Endodermal cell (in vitro differentiated cells): ENCODE measurements around the gene CYP3A7. TPM values are rescaled to one million over a fixed set of nuclear protein-coding genes. Genes with fewer than 3 reads are reported as not detected.

ENCODE experiments used
- DNase-seq: peaks from one replicate; pipeline ENCODE4 v3.0.0-alpha.2; 2017
- H3K27ac ChIP-seq: 2 replicates; pipeline ENCODE4 v1.5.1; 2013; ENCODE audit warnings: mild to moderate bottlenecking, low read depth, low read length, moderate library complexity
- H3K27me3 ChIP-seq: 2 replicates; pipeline ENCODE4 v1.6.1; 2013; ENCODE audit warnings: mild to moderate bottlenecking, low read length, moderate library complexity; ENCODE audit not compliant: insufficient read depth, control insufficient read depth, poor library complexity, severe bottlenecking
- H3K36me3 ChIP-seq: 2 replicates; pipeline ENCODE4 v1.7.0; 2013; ENCODE audit warnings: mild to moderate bottlenecking, low read length, moderate library complexity; ENCODE audit not compliant: control insufficient read depth, insufficient read depth
- H3K4me1 ChIP-seq: one replicate; pipeline ENCODE4 v1.7.0; 2013; ENCODE audit warnings: low read length; ENCODE audit not compliant: control insufficient read depth, insufficient read depth
- H3K4me3 ChIP-seq: 2 replicates; pipeline ENCODE4 v1.5.1; 2013; ENCODE audit warnings: mild to moderate bottlenecking, low read length, moderate library complexity
- H3K9ac ChIP-seq: 2 replicates; pipeline ENCODE4 v1.6.1; 2013; ENCODE audit warnings: mild to moderate bottlenecking, low read length, moderate library complexity; ENCODE audit not compliant: poor library complexity, severe bottlenecking; ENCODE audit errors: extremely low read depth
- H3K9me3 ChIP-seq: 2 replicates; pipeline ENCODE4 v1.6.1; 2013; ENCODE audit warnings: mild to moderate bottlenecking, low read length, moderate library complexity; ENCODE audit not compliant: control insufficient read depth
- H3K27ac Mint-ChIP-seq: 2 replicates; pipeline ENCODE4 v1.8.0; 2020; ENCODE audit warnings: mixed read lengths
- H3K27me3 Mint-ChIP-seq: 2 replicates; pipeline ENCODE4 v1.8.0; 2021; ENCODE audit warnings: mild to moderate bottlenecking, mixed read lengths; ENCODE audit not compliant: insufficient read depth
- H3K36me3 Mint-ChIP-seq: 2 replicates; pipeline ENCODE4 v1.8.0; 2020; ENCODE audit warnings: low read depth, mixed read lengths
- H3K4me1 Mint-ChIP-seq: 2 replicates; pipeline ENCODE4 v1.8.0; 2020; ENCODE audit warnings: mixed read lengths
- H3K4me3 Mint-ChIP-seq: 2 replicates; pipeline ENCODE4 v1.8.0; 2020; ENCODE audit warnings: mild to moderate bottlenecking, moderate library complexity, mixed read lengths
- H3K9me3 Mint-ChIP-seq: 2 replicates; pipeline ENCODE4 v1.8.0; 2020; ENCODE audit warnings: mild to moderate bottlenecking, mixed read lengths
- WGBS, 2 experiments: methylation state at CpG; one replicate each; pipeline versions ENCODE4 v1.1.5 to v1.1.7; 2013; ENCODE audit warnings: missing lambda C conversion rate in 2 of 2, mixed read lengths in 1 of 2; ENCODE audit not compliant: insufficient coverage in 1 of 2, insufficient read length in 1 of 2; 5-methylcytosine and 5-hydroxymethylcytosine counted together
- total RNA-seq, 2 donors: library from RNA; stranded (reverse); fragmentation: NEBNext Ultra II Directional in 1 of 2; extraction: Animal tissue kit (Norgen Biotek cat#: 25700) in 1 of 2; gene quantifications; 2 replicates in 1 of 2; 3 replicates in 1 of 2; pipeline ENCODE4 v1.2.1, GENCODE V29; 2021
- TF ChIP-seq, protein P1 (sequence below): fragments of 200-600 bp; sonication (generic); conservative IDR thresholded peaks from 2 replicates; pipeline ENCODE4 v1.5.0; 2021; ENCODE audit warnings: antibody characterized with exemption, mild to moderate bottlenecking

The CYP3A7 gene
- total RNA-seq, 2 donors from 2014 or later = not detected

DNA sequence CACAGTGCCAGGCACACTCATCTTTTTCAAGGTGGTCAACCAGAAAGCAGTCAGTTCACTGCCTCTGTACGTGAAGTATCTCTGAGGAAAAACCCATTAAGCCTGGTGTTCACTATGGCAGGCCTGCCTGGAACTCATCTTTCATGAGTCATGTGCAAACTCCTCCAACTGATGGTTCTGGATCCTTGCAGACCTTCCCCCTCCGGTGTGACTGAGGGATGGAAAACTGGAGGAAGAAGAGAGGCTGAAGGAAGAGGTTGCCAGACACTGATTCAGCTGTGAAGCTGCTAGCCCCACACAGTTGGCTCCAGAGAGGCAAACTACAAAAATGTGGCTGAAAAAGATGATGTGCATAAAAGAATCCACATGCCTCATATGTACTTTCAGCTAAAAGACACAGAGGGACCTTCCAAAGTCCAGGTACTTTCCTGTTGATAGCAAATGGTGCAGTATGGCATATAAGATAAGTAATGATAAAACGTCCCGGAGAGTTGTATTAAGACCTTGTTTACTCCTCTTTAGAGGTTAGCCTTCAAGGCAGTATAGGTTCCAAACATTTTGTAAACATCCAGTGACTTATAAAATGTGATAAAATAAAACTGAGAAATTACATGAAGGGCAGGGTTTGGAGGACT lies 57.9 kb downstream of the CYP3A7 start:
- H3K36me3 Mint-ChIP-seq = peaks cover 2% of the 10 kb centered on the region
- Histone ChIP-seq H3K9ac (no peak overlapping the region), H3K4me3 (no peak overlapping the region), H3K27me3 (no peaks in the 10 kb centered on the region), H3K4me1 (no peaks in the 10 kb centered on the region), H3K9me3 (peaks cover 11% of the 10 kb centered on the region), H3K36me3 (no peaks in the 10 kb centered on the region), H3K27ac (no peak overlapping the region)
- DNase-seq = no peak
- H3K4me3 Mint-ChIP-seq = no peak overlapping the region
- no peaks in the 10 kb centered on the region for H3K27me3 Mint-ChIP-seq
- no peak overlapping the region for H3K27ac Mint-ChIP-seq
- TF ChIP-seq, protein P1, sequence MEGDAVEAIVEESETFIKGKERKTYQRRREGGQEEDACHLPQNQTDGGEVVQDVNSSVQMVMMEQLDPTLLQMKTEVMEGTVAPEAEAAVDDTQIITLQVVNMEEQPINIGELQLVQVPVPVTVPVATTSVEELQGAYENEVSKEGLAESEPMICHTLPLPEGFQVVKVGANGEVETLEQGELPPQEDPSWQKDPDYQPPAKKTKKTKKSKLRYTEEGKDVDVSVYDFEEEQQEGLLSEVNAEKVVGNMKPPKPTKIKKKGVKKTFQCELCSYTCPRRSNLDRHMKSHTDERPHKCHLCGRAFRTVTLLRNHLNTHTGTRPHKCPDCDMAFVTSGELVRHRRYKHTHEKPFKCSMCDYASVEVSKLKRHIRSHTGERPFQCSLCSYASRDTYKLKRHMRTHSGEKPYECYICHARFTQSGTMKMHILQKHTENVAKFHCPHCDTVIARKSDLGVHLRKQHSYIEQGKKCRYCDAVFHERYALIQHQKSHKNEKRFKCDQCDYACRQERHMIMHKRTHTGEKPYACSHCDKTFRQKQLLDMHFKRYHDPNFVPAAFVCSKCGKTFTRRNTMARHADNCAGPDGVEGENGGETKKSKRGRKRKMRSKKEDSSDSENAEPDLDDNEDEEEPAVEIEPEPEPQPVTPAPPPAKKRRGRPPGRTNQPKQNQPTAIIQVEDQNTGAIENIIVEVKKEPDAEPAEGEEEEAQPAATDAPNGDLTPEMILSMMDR = no peak
- H3K4me1 Mint-ChIP-seq = peaks cover 7% of the 10 kb centered on the region
- H3K9me3 Mint-ChIP-seq = peaks cover 8% of the 10 kb centered on the region
- 83 to 94% methylated on average over 2 to 4 of the region's 4 CpGs for WGBS, 2 experiments

DNA sequence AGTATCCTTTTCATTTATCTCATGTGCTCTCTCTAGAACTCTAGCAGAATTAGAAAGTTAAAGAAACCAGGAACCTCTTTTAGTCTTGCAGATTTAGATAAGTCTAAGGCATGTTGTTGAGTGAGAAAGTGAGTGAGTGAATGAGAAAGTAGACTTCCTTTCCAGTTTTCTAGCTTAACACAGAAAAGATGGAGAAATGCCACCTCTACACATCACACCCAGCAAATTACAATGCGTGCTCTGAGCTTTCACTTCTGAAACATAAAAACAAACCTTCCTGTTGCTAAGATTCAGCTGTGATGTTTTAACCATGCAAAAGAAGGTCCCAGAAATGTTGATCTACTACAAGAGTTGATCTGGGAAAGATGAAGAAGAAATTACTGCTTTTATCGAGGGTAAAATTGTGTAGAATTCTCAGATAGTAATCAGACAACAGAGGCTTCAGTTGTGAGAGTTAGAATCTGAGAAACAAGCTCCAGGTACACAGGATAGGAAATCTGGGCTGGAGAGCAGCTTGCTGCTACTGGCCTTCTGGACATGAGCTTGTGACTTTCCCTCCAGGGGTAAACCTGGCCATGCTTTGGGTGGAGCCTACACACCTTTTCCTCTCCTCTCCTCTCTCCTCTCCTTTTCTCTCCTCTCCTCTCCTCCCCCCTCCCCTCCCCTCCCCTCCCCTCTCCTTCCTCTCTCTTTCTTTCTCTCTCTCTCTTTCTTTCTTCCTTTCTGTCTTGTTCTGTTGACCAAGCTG lies 59.8 kb downstream of the CYP3A7 start:
- H3K4me3 ChIP-seq = no peak overlapping the region
- Mint-ChIP-seq H3K4me3 (no peak overlapping the region), H3K27me3 (no peaks in the 10 kb centered on the region), H3K9me3 (no peaks in the 10 kb centered on the region), H3K4me1 (peaks cover 7% of the 10 kb centered on the region), H3K27ac (no peak overlapping the region), H3K36me3 (no peaks in the 10 kb centered on the region)
- 94 to 96% methylated on average over 2 of the region's 2 CpGs for WGBS, 2 experiments
- DNase-seq = no peak
- H3K9ac ChIP-seq = no peak overlapping the region
- no peaks in the 10 kb centered on the region for H3K9me3 ChIP-seq
- H3K36me3 ChIP-seq = no peaks in the 10 kb centered on the region
- TF ChIP-seq, protein P1 = no peak
- no peaks in the 10 kb centered on the region for H3K4me1 ChIP-seq
- no peaks in the 10 kb centered on the region for H3K27me3 ChIP-seq
- H3K27ac ChIP-seq = no peak overlapping the region

DNA sequence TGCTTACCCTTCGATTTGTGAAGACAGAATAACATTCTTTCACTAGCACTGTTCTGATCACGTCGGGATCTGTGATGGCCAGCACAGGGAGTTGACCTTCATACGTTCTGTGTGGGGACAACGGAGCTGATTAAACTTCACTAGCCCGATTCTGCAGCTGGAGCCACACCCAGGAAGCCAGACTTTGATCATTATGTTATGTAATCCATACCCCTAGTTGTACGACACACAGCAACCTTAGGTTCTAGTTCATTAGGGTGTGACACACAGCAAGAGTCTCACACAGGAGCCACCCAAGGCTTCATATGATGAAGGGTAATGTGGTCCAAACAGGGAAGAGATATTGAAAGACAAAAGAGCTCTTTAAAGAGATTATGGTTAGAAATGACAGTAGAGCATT lies 62.4 kb downstream of the CYP3A7 start:
- H3K27ac Mint-ChIP-seq = no peak overlapping the region
- H3K4me1 Mint-ChIP-seq = no peaks in the 10 kb centered on the region
- no peaks in the 10 kb centered on the region for H3K9me3 Mint-ChIP-seq
- no peak overlapping the region for H3K9ac ChIP-seq
- no peak overlapping the region for H3K27ac ChIP-seq
- no peaks in the 10 kb centered on the region for H3K9me3 ChIP-seq
- H3K27me3 ChIP-seq = no peaks in the 10 kb centered on the region
- WGBS, 2 experiments = 94 to 95% methylated on average over 6 to 7 of the region's 7 CpGs
- H3K36me3 Mint-ChIP-seq = no peaks in the 10 kb centered on the region
- no peaks in the 10 kb centered on the region for H3K4me1 ChIP-seq
- H3K4me3 ChIP-seq = no peak overlapping the region
- no peaks in the 10 kb centered on the region for H3K36me3 ChIP-seq
- DNase-seq = no peak
- H3K4me3 Mint-ChIP-seq = no peak overlapping the region
- TF ChIP-seq, protein P1 = no peak
- no peaks in the 10 kb centered on the region for H3K27me3 Mint-ChIP-seq
